Astrocyte (in vitro differentiated cells and primary cell): Measurements from ENCODE around the gene NPRL2. TPM values are rescaled to one million over a fixed set of nuclear protein-coding genes. Genes with fewer than 3 reads are reported as not detected.
A peak's percentile ranks its signal among the peaks of the same experiment; 100 is the strongest.

ENCODE experiments used
- DNase-seq: peaks from one replicate; pipeline ENCODE4 v3.0.0-alpha.2; 2010; ENCODE audit warnings: low read depth
- FAIRE-seq: peaks from 2 replicates; lab custom pipeline; 2011; peaks lifted over from hg19 to GRCh38; lab: Jason Lieb, UNC
- H2AFZ ChIP-seq: 2 replicates; pipeline ENCODE4 v1.6.0; 2012; ENCODE audit warnings: low read depth, low read length, inconsistent platforms
- H3K27ac ChIP-seq: 2 replicates; pipeline ENCODE4 v1.5.1; 2011; ENCODE audit warnings: low read depth, low read length, inconsistent platforms
- H3K27me3 ChIP-seq: 2 replicates; pipeline ENCODE4 v1.6.0; 2011; ENCODE audit warnings: low read length, inconsistent platforms; ENCODE audit not compliant: insufficient read depth
- H3K36me3 ChIP-seq: 2 replicates; pipeline ENCODE4 v1.5.1; 2011; ENCODE audit warnings: low read length, inconsistent platforms; ENCODE audit not compliant: insufficient read depth
- H3K4me1 ChIP-seq: 2 replicates; pipeline ENCODE4 v1.5.1; 2011; ENCODE audit warnings: low read length, inconsistent platforms; ENCODE audit not compliant: insufficient read depth
- H3K4me2 ChIP-seq: 2 replicates; pipeline ENCODE4 v1.6.0; 2012; ENCODE audit warnings: low read length, inconsistent platforms
- H3K4me3 ChIP-seq: 2 replicates; pipeline ENCODE4 v1.5.1; 2011; ENCODE audit warnings: low read depth, mild to moderate bottlenecking, low read length, inconsistent platforms; ENCODE audit not compliant: insufficient read depth
- H3K79me2 ChIP-seq: 2 replicates; pipeline ENCODE4 v1.6.0; 2012; ENCODE audit warnings: mild to moderate bottlenecking, low read length, inconsistent platforms; ENCODE audit not compliant: insufficient read depth
- H3K9ac ChIP-seq: 2 replicates; pipeline ENCODE4 v1.6.0; 2012; ENCODE audit warnings: mild to moderate bottlenecking, low read length, inconsistent platforms
- H3K9me3 ChIP-seq: 2 replicates; pipeline ENCODE4 v1.5.1; 2012; ENCODE audit warnings: low read depth, mild to moderate bottlenecking, low read length, inconsistent platforms; ENCODE audit not compliant: insufficient read depth
- H4K20me1 ChIP-seq: 2 replicates; pipeline ENCODE4 v1.6.0; 2012; ENCODE audit warnings: low read length, inconsistent platforms; ENCODE audit not compliant: insufficient read depth
- H3K27ac Mint-ChIP-seq: one replicate; pipeline ENCODE4 v1.8.0; 2021; ENCODE audit warnings: mild to moderate bottlenecking, mixed read lengths; ENCODE audit not compliant: unreplicated experiment
- H3K27me3 Mint-ChIP-seq: one replicate; pipeline ENCODE4 v1.8.0; 2021; ENCODE audit warnings: low read depth, mixed read lengths; ENCODE audit not compliant: unreplicated experiment
- H3K36me3 Mint-ChIP-seq: one replicate; pipeline ENCODE4 v1.8.0; 2021; ENCODE audit warnings: low read depth, mixed read lengths; ENCODE audit not compliant: unreplicated experiment
- H3K4me1 Mint-ChIP-seq: one replicate; pipeline ENCODE4 v1.8.0; 2021; ENCODE audit warnings: low read depth, mixed read lengths; ENCODE audit not compliant: unreplicated experiment
- H3K4me3 Mint-ChIP-seq: one replicate; pipeline ENCODE4 v1.8.0; 2021; ENCODE audit warnings: mild to moderate bottlenecking, moderate library complexity, mixed read lengths; ENCODE audit not compliant: unreplicated experiment
- H3K9me3 Mint-ChIP-seq: one replicate; pipeline ENCODE4 v1.8.0; 2021; ENCODE audit warnings: mild to moderate bottlenecking, mixed read lengths; ENCODE audit not compliant: unreplicated experiment
- CTCF ChIP-seq: IDR thresholded peaks from 2 replicates; pipeline ENCODE4 v1.5.1; 2011; ENCODE audit warnings: low read depth, mild to moderate bottlenecking, inconsistent platforms, low read length, moderate library complexity; ENCODE audit not compliant: insufficient read depth
- EZH2 ChIP-seq: IDR thresholded peaks from 2 replicates; pipeline ENCODE4 v1.6.1; 2012; ENCODE audit warnings: mild to moderate bottlenecking, low read length, inconsistent platforms; ENCODE audit not compliant: insufficient read depth
- total RNA-seq: library from RNA; stranded (reverse); gene quantifications from 2 replicates; pipeline ENCODE4 v1.2.1, GENCODE V29; 2021

Gene NPRL2
- total RNA-seq, 1 donor from 2014 or later = 15.7 TPM

DNA sequence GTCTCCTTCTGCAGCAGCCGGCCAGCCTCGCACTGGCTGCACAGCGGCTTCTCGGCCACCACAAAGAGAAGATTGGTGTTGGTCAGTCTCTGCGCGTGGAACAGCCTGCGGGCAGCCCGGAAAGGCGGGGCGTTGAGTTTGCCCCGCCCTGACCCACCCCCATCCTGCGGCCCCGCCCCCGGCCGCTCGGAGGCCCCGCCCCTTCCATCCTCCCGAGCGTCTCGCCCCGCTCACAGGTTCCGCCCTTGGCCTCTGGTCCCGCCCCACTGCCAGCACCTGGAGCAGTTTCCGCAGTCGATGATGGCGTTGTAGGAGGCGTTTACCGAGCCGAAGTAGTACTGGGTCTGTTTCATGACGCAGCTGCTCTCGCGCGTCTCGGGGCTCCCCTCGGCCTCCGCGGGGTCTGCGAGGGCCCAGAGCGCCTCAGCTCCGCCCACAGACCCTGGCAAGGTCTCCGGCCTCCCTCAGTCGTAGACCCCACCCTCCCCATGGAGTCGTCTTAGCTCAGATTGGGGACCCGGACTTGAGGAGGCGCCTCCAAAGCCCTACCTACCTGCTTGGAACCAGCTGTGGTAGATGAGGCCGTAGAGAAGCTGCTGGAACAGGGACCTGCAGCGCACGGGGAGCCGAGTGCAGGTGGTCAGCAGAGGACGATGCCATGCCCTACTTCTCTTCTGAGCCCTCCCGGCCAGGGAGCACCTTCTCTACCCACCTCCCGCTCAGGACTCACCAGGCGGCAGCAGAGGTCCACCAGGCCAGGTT, 14.7 kb upstream of the NPRL2 start:
- H3K36me3 ChIP-seq = no peaks in the 10 kb centered on the region
- H3K4me2 ChIP-seq = peak overlapping the region; percentile 84
- H3K9me3 Mint-ChIP-seq = no peaks in the 10 kb centered on the region
- peaks cover 3% of the 10 kb centered on the region for H3K4me1 ChIP-seq
- H3K27ac Mint-ChIP-seq = no peak overlapping the region
- H3K4me1 Mint-ChIP-seq = no peaks in the 10 kb centered on the region
- H3K27me3 Mint-ChIP-seq = peaks cover 28% of the 10 kb centered on the region
- no peaks in the 10 kb centered on the region for H4K20me1 ChIP-seq
- TF ChIP-seq CTCF (no peak), EZH2 (no peak)
- FAIRE-seq (no peak), DNase-seq (peak; percentile 30)
- no peaks in the 10 kb centered on the region for H3K9me3 ChIP-seq
- no peaks in the 10 kb centered on the region for H3K36me3 Mint-ChIP-seq
- no peak overlapping the region for H3K27ac ChIP-seq
- H3K79me2 ChIP-seq = no peaks in the 10 kb centered on the region
- peak overlapping the region; percentile 78 for H3K4me3 Mint-ChIP-seq
- no peak overlapping the region for H3K9ac ChIP-seq
- H3K27me3 ChIP-seq = peaks cover 3% of the 10 kb centered on the region
- peak overlapping the region; percentile 51 for H3K4me3 ChIP-seq
- H2AFZ ChIP-seq = peak overlapping the region; percentile 96

DNA sequence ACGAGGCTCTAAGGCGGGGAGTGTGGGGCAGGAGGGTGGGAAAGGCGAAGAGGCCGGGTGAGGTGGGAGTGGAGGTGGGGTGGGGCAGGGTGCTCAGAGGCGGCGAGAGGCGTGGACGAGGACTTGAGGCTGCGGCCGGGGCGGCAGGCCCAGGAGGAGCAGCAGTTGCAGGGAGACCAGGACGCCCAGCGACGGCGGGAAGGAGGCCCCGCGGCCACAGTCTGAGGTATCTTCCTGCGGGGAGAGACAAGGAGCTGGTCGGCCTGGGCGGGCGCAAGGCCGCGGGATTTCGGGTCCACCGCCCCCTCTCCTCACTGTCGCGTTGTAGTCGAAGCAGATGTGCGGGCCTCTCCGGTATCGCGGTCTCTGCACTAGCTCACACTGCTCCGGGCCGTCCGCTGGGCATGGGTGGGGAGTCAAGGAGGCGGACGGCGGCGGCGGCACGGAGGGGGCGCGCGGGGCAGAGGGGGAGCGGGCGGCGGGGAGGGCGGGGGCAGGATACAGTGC, 14.1 kb upstream of the NPRL2 start:
- TF ChIP-seq EZH2 = no peak
- no peak for TF ChIP-seq CTCF
- no peaks in the 10 kb centered on the region for H4K20me1 ChIP-seq
- H3K4me2 ChIP-seq = peak overlapping the region; percentile 84
- no peak overlapping the region for H3K27ac ChIP-seq
- peak overlapping the region; percentile 73 for H3K4me3 Mint-ChIP-seq
- H3K4me3 ChIP-seq = peak overlapping the region; percentile 50
- H3K36me3 ChIP-seq = no peaks in the 10 kb centered on the region
- H3K9me3 ChIP-seq = no peaks in the 10 kb centered on the region
- H3K4me1 Mint-ChIP-seq = no peaks in the 10 kb centered on the region
- DNase-seq (peak; percentile 16), FAIRE-seq (no peak)
- no peaks in the 10 kb centered on the region for H3K36me3 Mint-ChIP-seq
- H3K4me1 ChIP-seq = peaks cover 5% of the 10 kb centered on the region
- H3K27ac Mint-ChIP-seq = no peak overlapping the region
- H2AFZ ChIP-seq = peak overlapping the region; percentile 81
- H3K9me3 Mint-ChIP-seq = no peaks in the 10 kb centered on the region
- no peaks in the 10 kb centered on the region for H3K79me2 ChIP-seq
- peaks cover 28% of the 10 kb centered on the region for H3K27me3 Mint-ChIP-seq
- H3K27me3 ChIP-seq = peaks cover 3% of the 10 kb centered on the region
- peak overlapping the region; percentile 66 for H3K9ac ChIP-seq

DNA sequence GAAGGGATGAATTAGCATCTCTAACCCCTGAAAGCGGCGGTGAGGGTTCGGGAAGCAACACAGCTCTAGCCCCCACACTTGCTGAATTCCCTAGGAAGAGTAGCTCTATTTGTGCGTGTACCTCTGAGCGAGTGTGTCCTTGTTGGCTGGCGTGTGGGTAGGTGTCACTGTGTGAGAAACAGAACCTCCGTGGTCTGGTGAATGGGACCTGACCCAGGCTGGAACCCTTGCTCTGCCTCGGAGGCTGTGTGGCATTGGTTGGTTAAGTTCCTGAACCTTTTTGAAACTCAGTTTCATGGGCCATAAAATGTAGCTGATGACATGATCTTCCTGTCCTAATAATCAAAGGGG, 9.2 kb upstream of the NPRL2 start:
- Mint-ChIP-seq H3K4me1 (peaks cover 22% of the 10 kb centered on the region), H3K4me3 (peak overlapping the region; percentile 90), H3K27ac (peak overlapping the region; percentile 62)

More for the DNA sequence above, 9.2 kb upstream of the NPRL2 start:
- FAIRE-seq = no peak
- Histone ChIP-seq H4K20me1 (peaks cover 40% of the 10 kb centered on the region), H3K36me3 (no peaks in the 10 kb centered on the region), H2AFZ (peak overlapping the region; percentile 79), H3K9ac (peak overlapping the region; percentile 94), H3K27me3 (no peaks in the 10 kb centered on the region), H3K4me2 (peak overlapping the region; percentile 98), H3K4me1 (peaks cover 35% of the 10 kb centered on the region), H3K79me2 (peaks cover 47% of the 10 kb centered on the region), H3K4me3 (peak overlapping the region; percentile 73), H3K27ac (no peak overlapping the region), H3K9me3 (no peaks in the 10 kb centered on the region)
- Mint-ChIP-seq H3K36me3 (peaks cover 10% of the 10 kb centered on the region), H3K27me3 (peaks cover 4% of the 10 kb centered on the region), H3K9me3 (no peaks in the 10 kb centered on the region)
- no peak for DNase-seq
- TF ChIP-seq CTCF (no peak), EZH2 (no peak)
